ENCODE results near the gene PPP1R18. TPM values are rescaled to one million over a fixed set of nuclear protein-coding genes. Genes with fewer than 3 reads are reported as not detected.

The PPP1R18 gene
- total RNA-seq, 1 experiment from 2014 or later, result 83.9 TPM

Other genes with a start within 250 kb of the PPP1R18 start
- gene HLA-E, start 197.1 kb downstream of the PPP1R18 start, total RNA-seq (2014; rRNA removed; shearing (Covaris generic)), result 142 and 156 TPM in 2 replicates
- 38.6 and 51.9 TPM in 2 replicates for gene GNL1, start 130.2 kb downstream of the PPP1R18 start, total RNA-seq (2014; rRNA removed; shearing (Covaris generic))
- gene PRR3, start 129.3 kb downstream of the PPP1R18 start, total RNA-seq (2014; rRNA removed; shearing (Covaris generic)), result 6.9 and 9.6 TPM in 2 replicates
- 38.9 and 42.9 TPM in 2 replicates for gene ABCF1, start 115.2 kb downstream of the PPP1R18 start, total RNA-seq (2014; rRNA removed; shearing (Covaris generic))
- 20.8 and 36.8 TPM in 2 replicates for gene PPP1R10, start 69.4 kb downstream of the PPP1R18 start, total RNA-seq (2014; rRNA removed; shearing (Covaris generic))
- gene MRPS18B, start 68.8 kb downstream of the PPP1R18 start, total RNA-seq (2014; rRNA removed; shearing (Covaris generic)), result 78.4 and 122 TPM in 2 replicates
- gene ATAT1, start 59.8 kb downstream of the PPP1R18 start, total RNA-seq (2014; rRNA removed; shearing (Covaris generic)), result 7.7 and 11.3 TPM in 2 replicates
- 7.1 and 7.4 TPM in 2 replicates for gene C6orf136, start 39.5 kb downstream of the PPP1R18 start, total RNA-seq (2014; rRNA removed; shearing (Covaris generic))
- 32.2 and 36.8 TPM in 2 replicates for gene DHX16, start 13.6 kb downstream of the PPP1R18 start, total RNA-seq (2014; rRNA removed; shearing (Covaris generic))
- 18.2 and 29.2 TPM in 2 replicates for gene NRM, start 4.3 kb upstream of the PPP1R18 start, total RNA-seq (2014; rRNA removed; shearing (Covaris generic))
- gene MDC1, start 30.6 kb upstream of the PPP1R18 start, total RNA-seq (2014; rRNA removed; shearing (Covaris generic)), result 6.4 and 13.6 TPM in 2 replicates
- gene TUBB, start 33.7 kb upstream of the PPP1R18 start, total RNA-seq (2014; rRNA removed; shearing (Covaris generic)), result 1,269 and 1,837 TPM in 2 replicates
- 108 and 118 TPM in 2 replicates for gene FLOT1, start 56.0 kb upstream of the PPP1R18 start, total RNA-seq (2014; rRNA removed; shearing (Covaris generic))
- gene IER3, start 57.9 kb upstream of the PPP1R18 start, total RNA-seq (2014; rRNA removed; shearing (Covaris generic)), result 377 and 410 TPM in 2 replicates
- 12.0 and 16.6 TPM in 2 replicates for gene DDR1, start 197.9 kb upstream of the PPP1R18 start, total RNA-seq (2014; rRNA removed; shearing (Covaris generic))
- 12.4 and 14.6 TPM in 2 replicates for gene GTF2H4, start 221.6 kb upstream of the PPP1R18 start, total RNA-seq (2014; rRNA removed; shearing (Covaris generic))
- 9.5 and 9.6 TPM in 2 replicates for gene VARS2, start 227.6 kb upstream of the PPP1R18 start, total RNA-seq (2014; rRNA removed; shearing (Covaris generic))
- gene SFTA2, start 245.5 kb upstream of the PPP1R18 start, total RNA-seq (2014; rRNA removed; shearing (Covaris generic)), result 0.24 TPM in 1 of 2 replicates, not detected in the other